Panc1 (cell line): ENCODE data around the gene TOB2.

ENCODE experiments used
- POLR2AphosphoS5 ChIP-seq: IDR thresholded peaks from 2 replicates; pipeline ENCODE4 v1.6.1; 2012; ENCODE audit warnings: mild to moderate bottlenecking, low read depth, low read length, moderate library complexity
- SIN3A ChIP-seq: IDR thresholded peaks from 2 replicates; pipeline ENCODE4 v1.6.1; 2012; ENCODE audit warnings: low read depth, mild to moderate bottlenecking, low read length, moderate library complexity, borderline replicate concordance; ENCODE audit not compliant: insufficient read depth
- TCF7L2 ChIP-seq: IDR thresholded peaks from 2 replicates; pipeline ENCODE4 v1.6.1; 2011; ENCODE audit warnings: mild to moderate bottlenecking, low read depth, low read length, inconsistent platforms
- TF ChIP-seq, protein P1 (sequence below): fragments of 450-650 bp; IDR thresholded peaks from 2 replicates; pipeline ENCODE4 v1.5.1; 2017; ENCODE audit warnings: mild to moderate bottlenecking
- TF ChIP-seq, protein P2 (sequence below), 2 experiments: IDR thresholded peaks; 2 replicates each; pipeline ENCODE4 v1.6.1; 2011 to 2012; ENCODE audit warnings: low read depth in 2 of 2, control low read depth in 1 of 2, low read length in 1 of 2, mild to moderate bottlenecking in 1 of 2, moderate library complexity in 1 of 2; ENCODE audit not compliant: insufficient read depth in 1 of 2

DNA sequence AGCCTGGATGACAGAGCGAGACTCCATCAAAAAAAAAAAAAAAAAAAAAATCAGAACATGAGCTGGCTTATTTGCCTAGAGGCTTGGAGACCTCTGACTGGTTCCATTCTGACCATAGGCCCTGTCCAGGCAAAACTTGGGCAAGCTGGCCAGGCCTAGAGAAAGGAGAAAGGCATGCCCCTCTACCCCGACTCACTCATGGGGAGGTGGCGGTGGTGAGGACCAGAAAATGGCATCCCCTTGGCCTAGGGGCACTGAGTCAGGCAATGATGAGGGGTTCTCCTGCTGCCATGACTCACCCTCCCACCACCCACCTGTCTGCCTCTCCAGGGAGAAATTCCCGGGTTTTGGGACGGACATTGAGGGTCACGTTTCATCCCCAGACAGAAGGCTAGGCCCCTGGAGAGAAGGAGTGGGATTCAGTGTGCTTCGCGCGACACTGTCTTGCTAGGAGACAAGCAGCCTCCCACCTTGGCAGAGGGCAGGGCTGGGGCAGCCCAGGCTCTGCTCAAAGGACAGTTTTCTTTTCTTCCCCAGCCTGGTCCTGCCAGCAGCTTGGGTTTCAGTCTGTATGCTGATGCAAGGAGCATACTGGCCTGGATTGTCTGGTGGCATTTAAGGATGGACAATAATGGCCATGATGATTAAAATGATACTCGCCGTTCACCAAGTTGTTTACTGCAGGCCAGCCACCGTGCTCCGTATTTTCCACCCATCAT lies 17.2 kb downstream of the TOB2 start:
- TF ChIP-seq, protein P1, sequence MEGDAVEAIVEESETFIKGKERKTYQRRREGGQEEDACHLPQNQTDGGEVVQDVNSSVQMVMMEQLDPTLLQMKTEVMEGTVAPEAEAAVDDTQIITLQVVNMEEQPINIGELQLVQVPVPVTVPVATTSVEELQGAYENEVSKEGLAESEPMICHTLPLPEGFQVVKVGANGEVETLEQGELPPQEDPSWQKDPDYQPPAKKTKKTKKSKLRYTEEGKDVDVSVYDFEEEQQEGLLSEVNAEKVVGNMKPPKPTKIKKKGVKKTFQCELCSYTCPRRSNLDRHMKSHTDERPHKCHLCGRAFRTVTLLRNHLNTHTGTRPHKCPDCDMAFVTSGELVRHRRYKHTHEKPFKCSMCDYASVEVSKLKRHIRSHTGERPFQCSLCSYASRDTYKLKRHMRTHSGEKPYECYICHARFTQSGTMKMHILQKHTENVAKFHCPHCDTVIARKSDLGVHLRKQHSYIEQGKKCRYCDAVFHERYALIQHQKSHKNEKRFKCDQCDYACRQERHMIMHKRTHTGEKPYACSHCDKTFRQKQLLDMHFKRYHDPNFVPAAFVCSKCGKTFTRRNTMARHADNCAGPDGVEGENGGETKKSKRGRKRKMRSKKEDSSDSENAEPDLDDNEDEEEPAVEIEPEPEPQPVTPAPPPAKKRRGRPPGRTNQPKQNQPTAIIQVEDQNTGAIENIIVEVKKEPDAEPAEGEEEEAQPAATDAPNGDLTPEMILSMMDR, result no peak
- TF ChIP-seq, protein P2, sequence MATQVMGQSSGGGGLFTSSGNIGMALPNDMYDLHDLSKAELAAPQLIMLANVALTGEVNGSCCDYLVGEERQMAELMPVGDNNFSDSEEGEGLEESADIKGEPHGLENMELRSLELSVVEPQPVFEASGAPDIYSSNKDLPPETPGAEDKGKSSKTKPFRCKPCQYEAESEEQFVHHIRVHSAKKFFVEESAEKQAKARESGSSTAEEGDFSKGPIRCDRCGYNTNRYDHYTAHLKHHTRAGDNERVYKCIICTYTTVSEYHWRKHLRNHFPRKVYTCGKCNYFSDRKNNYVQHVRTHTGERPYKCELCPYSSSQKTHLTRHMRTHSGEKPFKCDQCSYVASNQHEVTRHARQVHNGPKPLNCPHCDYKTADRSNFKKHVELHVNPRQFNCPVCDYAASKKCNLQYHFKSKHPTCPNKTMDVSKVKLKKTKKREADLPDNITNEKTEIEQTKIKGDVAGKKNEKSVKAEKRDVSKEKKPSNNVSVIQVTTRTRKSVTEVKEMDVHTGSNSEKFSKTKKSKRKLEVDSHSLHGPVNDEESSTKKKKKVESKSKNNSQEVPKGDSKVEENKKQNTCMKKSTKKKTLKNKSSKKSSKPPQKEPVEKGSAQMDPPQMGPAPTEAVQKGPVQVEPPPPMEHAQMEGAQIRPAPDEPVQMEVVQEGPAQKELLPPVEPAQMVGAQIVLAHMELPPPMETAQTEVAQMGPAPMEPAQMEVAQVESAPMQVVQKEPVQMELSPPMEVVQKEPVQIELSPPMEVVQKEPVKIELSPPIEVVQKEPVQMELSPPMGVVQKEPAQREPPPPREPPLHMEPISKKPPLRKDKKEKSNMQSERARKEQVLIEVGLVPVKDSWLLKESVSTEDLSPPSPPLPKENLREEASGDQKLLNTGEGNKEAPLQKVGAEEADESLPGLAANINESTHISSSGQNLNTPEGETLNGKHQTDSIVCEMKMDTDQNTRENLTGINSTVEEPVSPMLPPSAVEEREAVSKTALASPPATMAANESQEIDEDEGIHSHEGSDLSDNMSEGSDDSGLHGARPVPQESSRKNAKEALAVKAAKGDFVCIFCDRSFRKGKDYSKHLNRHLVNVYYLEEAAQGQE (IDR thresholded peaks at IDR 0.05; ENCODE audit: insufficient read depth in 1 of 2, low read depth in 2 of 2, low read length in 1 of 2), result no peak
- TF ChIP-seq POLR2AphosphoS5, result no peak
- TF ChIP-seq SIN3A, result no peak
- TF ChIP-seq TCF7L2, result no peak
